Measurements from ENCODE around the gene GRIK2.
A peak's percentile ranks its signal among the peaks of the same experiment; 100 is the strongest.
"Not testable (repeated sequence)": the region's sequence is repeated elsewhere in the genome, so short reads cannot be mapped to it uniquely, and the experiment has no call there.

Gene GRIK2

DNA sequence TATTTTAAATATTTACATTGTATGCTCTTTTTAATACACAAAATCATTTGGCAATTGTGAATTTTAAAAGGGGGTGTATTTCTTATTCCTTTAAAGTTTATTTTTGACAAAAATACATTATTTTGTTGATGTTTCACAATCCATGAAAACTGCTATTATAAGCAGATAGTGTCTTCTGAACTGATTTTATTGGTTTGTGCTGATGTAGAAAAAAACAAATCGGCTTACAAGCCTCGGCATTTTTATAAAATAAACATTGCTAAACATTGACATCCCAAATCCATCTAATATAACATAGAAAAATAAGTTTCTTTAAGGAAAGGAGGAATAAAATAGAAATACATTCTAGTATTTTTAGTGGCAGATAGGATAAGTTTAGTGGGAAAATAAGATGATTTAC lies 634.7 kb downstream of the GRIK2 start:
- DNase-seq, result no peak

- no peak for DNase-seq
Observed at GRCh38 chr6:102038964-102039363, 645.5 kb downstream of the GRIK2 start.

GRCh38 chr6:102039441-102039840 lies 645.9 kb downstream of the GRIK2 start:
- DNase-seq, result no peak

DNA sequence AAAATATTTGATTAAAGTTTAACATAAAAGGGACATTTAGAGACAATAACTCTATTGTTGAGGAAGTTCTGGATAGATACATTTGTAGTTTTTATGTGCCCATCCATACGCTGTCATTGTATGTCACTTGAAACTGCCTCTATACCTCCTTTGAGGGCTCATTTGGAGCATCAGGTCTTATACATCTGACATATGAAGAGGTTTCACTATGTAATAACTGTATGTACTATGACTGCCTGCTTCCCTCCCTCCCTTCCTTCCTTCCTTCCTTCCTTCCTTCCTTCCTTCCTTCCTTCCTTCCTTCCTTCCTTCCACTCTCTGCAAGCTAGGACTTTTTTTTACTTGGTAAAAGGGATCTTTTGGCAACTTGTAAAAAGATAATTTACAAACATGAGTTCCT lies 657.5 kb downstream of the GRIK2 start:
- DNase-seq, result no peak

- DNase-seq, result no peak
Observed at GRCh38 chr6:102051720-102052119, 658.2 kb downstream of the GRIK2 start.

DNA sequence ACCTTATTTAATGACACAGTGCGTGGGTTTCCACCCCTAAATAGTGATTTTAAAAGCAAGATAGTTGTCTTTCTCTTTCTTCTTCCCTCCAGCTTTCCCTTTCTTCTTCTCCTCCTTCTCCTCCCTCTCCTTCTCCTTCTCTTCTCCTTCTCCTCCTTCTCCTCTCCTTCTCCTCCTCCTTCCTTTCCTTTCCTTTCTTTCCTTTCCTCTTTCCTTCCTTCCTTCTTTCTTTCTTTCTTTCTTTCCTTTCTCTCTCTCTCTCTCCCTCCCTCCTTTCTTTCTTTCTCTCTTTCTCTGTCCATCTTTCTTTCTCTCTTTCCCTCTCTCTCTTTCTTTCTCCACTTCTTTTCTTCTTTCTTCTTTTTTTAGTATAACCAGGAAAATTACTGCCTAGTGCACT lies 670.6 kb downstream of the GRIK2 start:
- DNase-seq, result no peak

DNA sequence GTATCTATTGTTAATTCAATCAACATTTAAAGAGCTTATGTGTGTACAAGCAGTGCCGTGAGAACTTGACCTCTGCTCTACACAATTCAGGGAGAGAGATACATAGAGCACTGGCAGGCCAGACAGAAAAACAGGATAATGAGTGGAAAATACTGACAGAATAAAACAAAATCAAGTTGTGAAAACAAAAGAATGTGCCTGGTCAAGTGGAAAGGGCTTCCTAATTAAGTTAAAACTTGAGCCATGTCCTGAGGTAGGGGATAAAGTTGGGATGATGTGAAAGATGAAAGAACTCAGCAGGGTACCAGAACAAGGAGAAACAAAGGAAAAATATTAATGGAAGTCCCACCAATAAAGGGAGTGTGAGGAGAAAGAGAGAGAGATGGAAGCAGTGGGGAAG lies 672.8 kb downstream of the GRIK2 start:
- DNase-seq, result no peak

GRCh38 chr6:102068349-102068929 lies 674.9 kb downstream of the GRIK2 start:
- no peak for DNase-seq

GRCh38 chr6:102075539-102075938 lies 682.0 kb downstream of the GRIK2 start:
- no peak for DNase-seq

DNA sequence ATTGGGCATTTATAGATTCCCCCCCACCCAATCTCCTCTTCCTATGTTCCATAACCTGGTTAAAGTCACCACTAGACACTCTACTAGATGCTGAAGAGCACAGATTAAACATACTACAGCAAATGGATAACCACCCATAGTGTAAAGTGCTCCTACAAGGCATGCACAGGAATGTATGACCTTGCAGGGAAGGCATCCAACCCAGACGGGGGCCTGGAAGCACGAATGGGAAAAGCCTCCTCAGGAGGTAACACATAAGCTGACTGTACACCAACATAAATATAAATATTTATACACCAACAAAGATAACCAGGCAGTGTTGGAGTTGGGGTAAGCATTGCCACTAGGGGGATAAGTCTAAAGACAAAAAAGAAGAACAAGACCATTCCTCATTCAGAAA lies 691.7 kb downstream of the GRIK2 start:
- DNase-seq, result peak; percentile 3

- not testable (repeated sequence) for DNase-seq
Observed at GRCh38 chr6:102088160-102088559, 694.7 kb downstream of the GRIK2 start.

GRCh38 chr6:102114402-102114801 lies 720.9 kb downstream of the GRIK2 start:
- DNase-seq, result no peak

- DNase-seq, result no peak
Observed at GRCh38 chr6:102115911-102116310, 722.4 kb downstream of the GRIK2 start.

- no peak for DNase-seq
Observed at GRCh38 chr6:102118034-102118433, 724.5 kb downstream of the GRIK2 start.

Measured in fibroblast of skin of back (primary cell).